ENCODE measurements around the gene STAM. TPM values are rescaled to one million over a fixed set of nuclear protein-coding genes. Genes with fewer than 3 reads are reported as not detected.

STAM gene
- total and polyA plus RNA-seq, 9 donors: 10.7 to 24.7 (median 20.3) TPM

- intact Hi-C loops (cut with DNase I): loop anchor here in 3 of 4 donors (5.0 to 10.0 kb wide), 4 partner anchors 131 to 611 kb away; no protein-coding TSS in a partner anchor
- Histone ChIP-seq H3K4me3 (no peak overlapping the region), H3K9me3 (no peaks in the 10 kb centered on the region), H3K36me3 (no peaks in the 10 kb centered on the region), H3K27ac (no peak overlapping the region), H3K27me3 (no peaks in the 10 kb centered on the region), H3K4me1 (ENCODE audit: insufficient read depth) (no peaks in the 10 kb centered on the region)
- WGBS, 3 donors: 66% methylated on average over 3 of the region's 3 CpGs
- no peak for TF ChIP-seq POLR2A (IDR thresholded peaks at IDR 0.05)
- TF ChIP-seq CTCF (IDR thresholded peaks at IDR 0.05): no peak
- no peak for DNase-seq
These were observed 37.4 kb upstream of the STAM start for GRCh38 chr10:17606547-17607040.

GRCh38 chr10:17607060-17607459 lies 36.9 kb upstream of the STAM start:
- Histone ChIP-seq H3K4me1 (ENCODE audit: insufficient read depth) (no peaks in the 10 kb centered on the region), H3K9me3 (no peaks in the 10 kb centered on the region), H3K27me3 (no peaks in the 10 kb centered on the region), H3K4me3 (no peak overlapping the region), H3K27ac (no peak overlapping the region), H3K36me3 (no peaks in the 10 kb centered on the region)
- WGBS, 3 donors: 44 to 61% (median 51%) methylated on average over 2 of the region's 2 CpGs
- intact Hi-C loops (cut with DNase I): loop anchor here in 3 of 4 donors (5.0 to 10.0 kb wide), 4 partner anchors 130 to 610 kb away; no protein-coding TSS in a partner anchor
- DNase-seq: no peak
- TF ChIP-seq EP300 (IDR thresholded peaks at IDR 0.05): no peak

- Histone ChIP-seq H3K27ac (no peak overlapping the region), H3K4me3 (no peak overlapping the region), H3K4me1 (ENCODE audit: insufficient read depth) (no peaks in the 10 kb centered on the region), H3K27me3 (no peaks in the 10 kb centered on the region), H3K9me3 (no peaks in the 10 kb centered on the region), H3K36me3 (no peaks in the 10 kb centered on the region)
- no peak for DNase-seq
- 50 to 54% (median 52%) methylated on average over 9 of the region's 9 CpGs for WGBS, 3 donors
- intact Hi-C loops (cut with DNase I): loop anchor here in 3 of 4 donors (5.0 to 10.0 kb wide), 4 partner anchors 130 to 610 kb away; no protein-coding TSS in a partner anchor
- TF ChIP-seq EP300 (IDR thresholded peaks at IDR 0.05) (no peak), CTCF (IDR thresholded peaks at IDR 0.05) (peak; percentile 54 to 82 (median 76))
These were observed 36.2 kb upstream of the STAM start for GRCh38 chr10:17607603-17608332.

- WGBS, 3 donors: 93% methylated on average over 13 of the region's 13 CpGs
These were observed 34.4 kb upstream of the STAM start for GRCh38 chr10:17609523-17610079.

More at GRCh38 chr10:17609523-17610079, 34.4 kb upstream of the STAM start:
- TF ChIP-seq CTCF (IDR thresholded peaks at IDR 0.05) (no peak), POLR2A (IDR thresholded peaks at IDR 0.05) (no peak)
- Histone ChIP-seq H3K27ac (no peak overlapping the region), H3K36me3 (no peaks in the 10 kb centered on the region), H3K27me3 (no peaks in the 10 kb centered on the region), H3K9me3 (no peaks in the 10 kb centered on the region), H3K4me1 (ENCODE audit: insufficient read depth) (no peaks in the 10 kb centered on the region), H3K4me3 (no peak overlapping the region)
- no peak for DNase-seq
- intact Hi-C loops (cut with DNase I): loop anchor here (5.0 to 10.0 kb wide), 5 partner anchors 125 to 608 kb away; no protein-coding TSS in a partner anchor

Data from ovary (tissue), 9 donors.